ENCODE measurements around the gene ADAMTSL3.

- TF ChIP-seq CTCF (IDR thresholded peaks at IDR 0.05) (no peak), POLR2A (IDR thresholded peaks at IDR 0.05) (no peak)
These were observed 263.5 kb downstream of the ADAMTSL3 start for GRCh38 chr15:83917432-83917831.

All from heart left ventricle (tissue), 13 donors.